Esophagus squamous epithelium (tissue), 4 donors: Measurements from ENCODE around the gene TSPAN5.

Experiments used
- POLR2A ChIP-seq, 4 donors: fragments of 450-650 bp; IDR thresholded peaks; one replicate each; pipeline ENCODE4 v1.6.1; 2017; ENCODE audit warnings: antibody characterized with exemption in 4 of 4, mild to moderate bottlenecking in 4 of 4, moderate library complexity in 3 of 4
- TF ChIP-seq, protein P1 (sequence below), 6 experiments: fragments of 450-650 bp in 4 of 6; fragments of 200-600 bp in 2 of 6; sonication (generic) in 2 of 6; IDR thresholded peaks; one replicate each; pipeline ENCODE4 v1.5.1; 2016 to 2019; ENCODE audit warnings: antibody characterized with exemption in 6 of 6, mild to moderate bottlenecking in 4 of 6, moderate library complexity in 4 of 6

DNA sequence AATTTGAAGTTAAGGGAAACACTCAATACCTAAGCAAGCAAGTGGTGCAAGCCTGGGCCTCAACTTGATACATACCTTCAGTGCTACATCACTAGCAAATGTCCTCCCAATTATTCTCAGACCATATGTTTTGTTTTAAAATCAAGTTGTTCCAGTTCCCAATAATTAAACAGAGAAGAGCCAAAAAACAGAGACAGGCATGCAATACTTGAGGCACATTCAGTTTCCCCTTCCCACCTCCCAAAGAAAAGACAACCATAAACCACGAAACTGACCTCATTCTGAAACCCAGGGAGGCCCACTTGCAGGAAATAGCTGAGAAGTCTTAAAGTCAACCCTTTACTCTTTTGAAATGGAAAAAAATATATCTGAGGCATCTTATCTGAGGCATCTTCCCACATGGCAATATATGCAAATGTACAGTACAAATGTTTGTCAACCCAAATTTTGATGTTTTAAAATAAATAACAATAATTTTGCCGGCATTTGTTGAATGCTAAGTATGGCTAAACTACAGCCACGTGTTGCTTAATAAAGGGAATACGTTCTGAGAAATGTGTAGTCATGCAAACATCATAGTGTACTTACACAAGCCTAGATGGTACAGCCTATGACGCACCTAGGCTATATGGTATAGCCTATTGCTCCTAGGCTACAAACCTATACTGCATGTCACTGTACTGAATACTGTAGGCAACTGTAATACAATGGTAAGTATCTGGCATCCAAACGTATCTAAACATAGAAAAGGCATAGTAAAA lies 147.5 kb downstream of the TSPAN5 start:
- TF ChIP-seq, protein P1, sequence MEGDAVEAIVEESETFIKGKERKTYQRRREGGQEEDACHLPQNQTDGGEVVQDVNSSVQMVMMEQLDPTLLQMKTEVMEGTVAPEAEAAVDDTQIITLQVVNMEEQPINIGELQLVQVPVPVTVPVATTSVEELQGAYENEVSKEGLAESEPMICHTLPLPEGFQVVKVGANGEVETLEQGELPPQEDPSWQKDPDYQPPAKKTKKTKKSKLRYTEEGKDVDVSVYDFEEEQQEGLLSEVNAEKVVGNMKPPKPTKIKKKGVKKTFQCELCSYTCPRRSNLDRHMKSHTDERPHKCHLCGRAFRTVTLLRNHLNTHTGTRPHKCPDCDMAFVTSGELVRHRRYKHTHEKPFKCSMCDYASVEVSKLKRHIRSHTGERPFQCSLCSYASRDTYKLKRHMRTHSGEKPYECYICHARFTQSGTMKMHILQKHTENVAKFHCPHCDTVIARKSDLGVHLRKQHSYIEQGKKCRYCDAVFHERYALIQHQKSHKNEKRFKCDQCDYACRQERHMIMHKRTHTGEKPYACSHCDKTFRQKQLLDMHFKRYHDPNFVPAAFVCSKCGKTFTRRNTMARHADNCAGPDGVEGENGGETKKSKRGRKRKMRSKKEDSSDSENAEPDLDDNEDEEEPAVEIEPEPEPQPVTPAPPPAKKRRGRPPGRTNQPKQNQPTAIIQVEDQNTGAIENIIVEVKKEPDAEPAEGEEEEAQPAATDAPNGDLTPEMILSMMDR (IDR thresholded peaks at IDR 0.05) = no peak
- no peak for TF ChIP-seq POLR2A (IDR thresholded peaks at IDR 0.05)
